WTC11 (cell line): Measurements from ENCODE around the gene MCF2L. TPM values are rescaled to one million over a fixed set of nuclear protein-coding genes. Genes with fewer than 3 reads are reported as not detected.

Experiments used
- ATAC-seq: fragments of 200-7000 bp; cut with Tn5 transposase; 2 replicates; pipeline ENCODE4 v1.10.0; 2021; ENCODE audit warnings: mild to moderate bottlenecking, moderate library complexity
- CTCF ChIA-PET: fragments of 300-600 bp; sonication (Branson Sonifier 250); formaldehyde crosslinking; loops from one replicate; lab custom pipeline; 2021; ENCODE audit warnings: antibody characterized with exemption; lab: Charles Lee
- POLR2A ChIA-PET: fragments of 350-600 bp; sonication (Branson Sonifier 250); formaldehyde crosslinking; loops from one replicate; lab custom pipeline; 2021; ENCODE audit warnings: antibody characterized with exemption; lab: Charles Lee
- DNase-seq: peaks from one replicate; pipeline ENCODE4 v3.0.0; 2021; ENCODE audit warnings: low spot score
- H3K27ac Mint-ChIP-seq: 2 replicates; pipeline ENCODE4 v1.8.0; 2021; ENCODE audit warnings: mixed read lengths
- H3K27me3 Mint-ChIP-seq: 2 replicates; pipeline ENCODE4 v1.8.0; 2021; ENCODE audit warnings: low read depth, mild to moderate bottlenecking, moderate library complexity, mixed read lengths
- H3K36me3 Mint-ChIP-seq: 2 replicates; pipeline ENCODE4 v1.8.0; 2021; ENCODE audit warnings: mixed read lengths
- H3K4me1 Mint-ChIP-seq: 2 replicates; pipeline ENCODE4 v1.8.0; 2022; ENCODE audit warnings: mixed read lengths
- H3K4me3 Mint-ChIP-seq: 2 replicates; pipeline ENCODE4 v1.8.0; 2021; ENCODE audit warnings: mild to moderate bottlenecking, moderate library complexity, mixed read lengths
- H3K9me3 Mint-ChIP-seq: 2 replicates; pipeline ENCODE4 v1.8.0; 2021; ENCODE audit warnings: mixed read lengths
- ATF1 ChIP-seq: sonication (generic); formaldehyde crosslinking; IDR thresholded peaks from 2 replicates; pipeline ENCODE4 v1.8.1; 2023; ENCODE audit warnings: mild to moderate bottlenecking, moderate library complexity, missing genetic modification reagents
- ATF2 ChIP-seq: sonication (generic); formaldehyde crosslinking; IDR thresholded peaks from 2 replicates; pipeline ENCODE4 v1.8.1; 2022; ENCODE audit warnings: low read depth, missing genetic modification reagents, borderline replicate concordance
- CBFB ChIP-seq: sonication (generic); formaldehyde crosslinking; IDR thresholded peaks from 2 replicates; pipeline ENCODE4 v1.8.1; 2022; ENCODE audit warnings: mild to moderate bottlenecking, low read depth, missing genetic modification reagents
- CREB1 ChIP-seq: sonication (generic); formaldehyde crosslinking; IDR thresholded peaks from 2 replicates; pipeline ENCODE4 v1.8.0; 2023; ENCODE audit warnings: mild to moderate bottlenecking, missing genetic modification reagents
- CTCF ChIP-seq: fragments of 200-600 bp; IDR thresholded peaks from 2 replicates; pipeline ENCODE4 v1.8.0; 2022; ENCODE audit warnings: antibody characterized with exemption
- HMGXB4 ChIP-seq: sonication (generic); formaldehyde crosslinking; IDR thresholded peaks from 2 replicates; pipeline ENCODE4 v1.8.1; 2023; ENCODE audit warnings: mild to moderate bottlenecking, moderate library complexity, missing genetic modification reagents
- KAT7 ChIP-seq: sonication (generic); formaldehyde crosslinking; IDR thresholded peaks from 2 replicates; pipeline ENCODE4 v1.8.1; 2023; ENCODE audit warnings: missing genetic modification reagents, mild to moderate bottlenecking, borderline replicate concordance
- MAX ChIP-seq: sonication (generic); formaldehyde crosslinking; IDR thresholded peaks from 2 replicates; pipeline ENCODE4 v1.8.0; 2022; ENCODE audit warnings: mild to moderate bottlenecking, missing genetic modification reagents
- MYBL2 ChIP-seq: sonication (generic); formaldehyde crosslinking; IDR thresholded peaks from 2 replicates; pipeline ENCODE4 v1.8.1; 2023; ENCODE audit warnings: mild to moderate bottlenecking, moderate library complexity, missing genetic modification reagents
- NFATC4 ChIP-seq: fragments of 250-450 bp; sonication (Bioruptor Pico); IDR thresholded peaks from 2 replicates; pipeline ENCODE4 v1.9.0; 2021; ENCODE audit warnings: mild to moderate bottlenecking
- PRRX2 ChIP-seq: fragments of 250-450 bp; sonication (Bioruptor Pico); IDR thresholded peaks from 2 replicates; pipeline ENCODE4 v1.8.0; 2021; ENCODE audit warnings: mild to moderate bottlenecking
- RELA ChIP-seq: sonication (generic); formaldehyde crosslinking; IDR thresholded peaks from 2 replicates; pipeline ENCODE4 v1.8.1; 2022; ENCODE audit warnings: missing genetic modification reagents, mild to moderate bottlenecking, borderline replicate concordance
- TCF7 ChIP-seq: sonication (generic); formaldehyde crosslinking; IDR thresholded peaks from 2 replicates; pipeline ENCODE4 v1.8.0; 2022; ENCODE audit warnings: mild to moderate bottlenecking, low read depth, missing genetic modification reagents, moderate library complexity
- TEAD1 ChIP-seq: sonication (generic); formaldehyde crosslinking; IDR thresholded peaks from 2 replicates; pipeline ENCODE4 v1.8.0; 2022; ENCODE audit warnings: mild to moderate bottlenecking, missing genetic modification reagents
- ZBTB43 ChIP-seq: sonication (generic); formaldehyde crosslinking; IDR thresholded peaks from 2 replicates; pipeline ENCODE4 v1.8.1; 2023; ENCODE audit warnings: mild to moderate bottlenecking, missing genetic modification reagents
- ZNF138 ChIP-seq: sonication (generic); formaldehyde crosslinking; conservative IDR thresholded peaks from 2 replicates; pipeline ENCODE4 v1.8.1; 2022; ENCODE audit warnings: mild to moderate bottlenecking, moderate library complexity, missing genetic modification reagents
- ZNF425 ChIP-seq: fragments of 250-450 bp; sonication (Bioruptor Pico); conservative IDR thresholded peaks from 2 replicates; pipeline ENCODE4 v1.9.0; 2021; ENCODE audit warnings: mild to moderate bottlenecking
- total RNA-seq: library from RNA; stranded (reverse); gene quantifications from 3 replicates; pipeline ENCODE4 v1.2.3, GENCODE V29; 2021

The MCF2L gene
- total RNA-seq, 1 experiment from 2014 or later = 34.8 TPM

- Mint-ChIP-seq H3K27me3 (no peaks in the 10 kb centered on the region), H3K4me1 (peaks cover 11% of the 10 kb centered on the region), H3K36me3 (no peaks in the 10 kb centered on the region), H3K9me3 (no peaks in the 10 kb centered on the region), H3K27ac (no peak overlapping the region), H3K4me3 (no peak overlapping the region)
- ATAC-seq = no peak
- POLR2A ChIA-PET = no interaction called here
- CTCF ChIA-PET = interaction anchor here (0.8 to 1.3 kb wide), 2 partner anchors 18 to 98 kb away, joined by 3 read pairs; partner anchors contain the start of gene F10
- DNase-seq = no peak
- no peak for TF ChIP-seq PRRX2 (CRISPR knock-in tag)
- no peak for TF ChIP-seq ATF2 (CRISPR knock-in tag)
- TF ChIP-seq MYBL2 (CRISPR knock-in tag) = no peak
- TF ChIP-seq CBFB = no peak
- TF ChIP-seq ZNF425 (CRISPR knock-in tag) = no peak
- no peak for TF ChIP-seq CTCF
- no peak for TF ChIP-seq NFATC4 (CRISPR knock-in tag)
- TF ChIP-seq RELA = no peak
- no peak for TF ChIP-seq CREB1 (CRISPR knock-in tag)
- TF ChIP-seq TCF7 (CRISPR knock-in tag) = no peak
These were observed 171.9 kb downstream of the MCF2L start for GRCh38 chr13:113140677-113141600.

GRCh38 chr13:113141601-113141970 lies 172.6 kb downstream of the MCF2L start:
- Mint-ChIP-seq H3K4me1 (peaks cover 11% of the 10 kb centered on the region), H3K27me3 (no peaks in the 10 kb centered on the region), H3K9me3 (no peaks in the 10 kb centered on the region), H3K4me3 (no peak overlapping the region), H3K36me3 (no peaks in the 10 kb centered on the region), H3K27ac (no peak overlapping the region)
- no peak for DNase-seq
- ATAC-seq = no peak
- TF ChIP-seq KAT7 (CRISPR knock-in tag) (no peak), ATF1 (CRISPR knock-in tag) (no peak), RELA (no peak), ZNF138 (CRISPR knock-in tag) (no peak), TEAD1 (CRISPR knock-in tag) (no peak), TCF7 (CRISPR knock-in tag) (no peak), ZBTB43 (CRISPR knock-in tag) (no peak), ATF2 (CRISPR knock-in tag) (no peak), HMGXB4 (no peak), MAX (CRISPR knock-in tag) (no peak)
- CTCF ChIA-PET = interaction anchor here (0.8 to 1.3 kb wide), 2 partner anchors 19 to 97 kb away, joined by 3 read pairs; partner anchors contain the start of gene F10
- POLR2A ChIA-PET = no interaction called here
